ENCODE data around the gene GNRH2.
"Not testable (repeated sequence)": the region's sequence is repeated elsewhere in the genome, so short reads cannot be mapped to it uniquely, and the experiment has no call there.

The GNRH2 gene

GRCh38 chr20:3043322-3043721 is at the start of gene GNRH2:
Gene GNRH2, plus strand, starts transcription at chr20:3043622. Its CDS starts 793 bp downstream, at chr20:3044415.
- in situ Hi-C loops (cut with MboI; ENCODE audit: low pct_unique_long_range_greater_than_20kb, low sequenced_read_pairs), result no loop called here
- DNase-seq, result no peak

- in situ Hi-C loops (cut with MboI; ENCODE audit: low pct_unique_long_range_greater_than_20kb, low sequenced_read_pairs), result no loop called here
- DNase-seq, result no peak
Measured at GRCh38 chr20:2995796-2996195, 47.6 kb upstream of the GNRH2 start.

GRCh38 chr20:2998728-2999127 is 44.7 kb upstream of the GNRH2 start:
- in situ Hi-C loops (cut with MboI; ENCODE audit: low pct_unique_long_range_greater_than_20kb, low sequenced_read_pairs), result no loop called here

GRCh38 chr20:3000852-3001523 is 42.4 kb upstream of the GNRH2 start:
- in situ Hi-C loops (cut with MboI; ENCODE audit: low pct_unique_long_range_greater_than_20kb, low sequenced_read_pairs), result no loop called here
- peak; percentile 77 for DNase-seq

More at GRCh38 chr20:2998728-2999127, 44.7 kb upstream of the GNRH2 start:
- no peak for DNase-seq

GRCh38 chr20:3003416-3003815 is 40.0 kb upstream of the GNRH2 start:
- in situ Hi-C loops (cut with MboI; ENCODE audit: low pct_unique_long_range_greater_than_20kb, low sequenced_read_pairs), result no loop called here
- no peak for DNase-seq

GRCh38 chr20:3010985-3011723 is 32.3 kb upstream of the GNRH2 start:
- in situ Hi-C loops (cut with MboI; ENCODE audit: low pct_unique_long_range_greater_than_20kb, low sequenced_read_pairs), result no loop called here
- DNase-seq, result no peak

- no peak for DNase-seq
- in situ Hi-C loops (cut with MboI; ENCODE audit: low pct_unique_long_range_greater_than_20kb, low sequenced_read_pairs), result no loop called here
Measured at GRCh38 chr20:3011752-3012151, 31.7 kb upstream of the GNRH2 start.

GRCh38 chr20:3013771-3014170 is 29.7 kb upstream of the GNRH2 start:
- in situ Hi-C loops (cut with MboI; ENCODE audit: low pct_unique_long_range_greater_than_20kb, low sequenced_read_pairs), result no loop called here

GRCh38 chr20:3014179-3014578 is 29.2 kb upstream of the GNRH2 start:
- no peak for DNase-seq
- in situ Hi-C loops (cut with MboI; ENCODE audit: low pct_unique_long_range_greater_than_20kb, low sequenced_read_pairs), result no loop called here

More at GRCh38 chr20:3013771-3014170, 29.7 kb upstream of the GNRH2 start:
- no peak for DNase-seq

GRCh38 chr20:3014662-3015061 is 28.8 kb upstream of the GNRH2 start:
- DNase-seq, result no peak
- in situ Hi-C loops (cut with MboI; ENCODE audit: low pct_unique_long_range_greater_than_20kb, low sequenced_read_pairs), result no loop called here

- in situ Hi-C loops (cut with MboI; ENCODE audit: low pct_unique_long_range_greater_than_20kb, low sequenced_read_pairs); DNase-seq: not testable (repeated sequence)
Measured at GRCh38 chr20:3015302-3015701, 28.1 kb upstream of the GNRH2 start.

GRCh38 chr20:3021327-3021726 is 22.1 kb upstream of the GNRH2 start:
- in situ Hi-C loops (cut with MboI; ENCODE audit: low pct_unique_long_range_greater_than_20kb, low sequenced_read_pairs), result no loop called here

GRCh38 chr20:3021777-3022176 is 21.6 kb upstream of the GNRH2 start:
- DNase-seq, result no peak

More at GRCh38 chr20:3021327-3021726, 22.1 kb upstream of the GNRH2 start:
- DNase-seq, result no peak

GRCh38 chr20:3022559-3023490 is 20.6 kb upstream of the GNRH2 start:
- in situ Hi-C loops (cut with MboI; ENCODE audit: low pct_unique_long_range_greater_than_20kb, low sequenced_read_pairs); DNase-seq: not testable (repeated sequence)

More at GRCh38 chr20:3021777-3022176, 21.6 kb upstream of the GNRH2 start:
- in situ Hi-C loops (cut with MboI; ENCODE audit: low pct_unique_long_range_greater_than_20kb, low sequenced_read_pairs), result no loop called here

- in situ Hi-C loops (cut with MboI; ENCODE audit: low pct_unique_long_range_greater_than_20kb, low sequenced_read_pairs), result no loop called here
- no peak for DNase-seq
Measured at GRCh38 chr20:3027987-3028386, 15.4 kb upstream of the GNRH2 start.

- DNase-seq, result no peak
- in situ Hi-C loops (cut with MboI; ENCODE audit: low pct_unique_long_range_greater_than_20kb, low sequenced_read_pairs), result no loop called here
Measured at GRCh38 chr20:3031524-3032147, 11.8 kb upstream of the GNRH2 start.

GRCh38 chr20:3032624-3033023 is 10.8 kb upstream of the GNRH2 start:
- no peak for DNase-seq
- in situ Hi-C loops (cut with MboI; ENCODE audit: low pct_unique_long_range_greater_than_20kb, low sequenced_read_pairs), result no loop called here

GRCh38 chr20:3037654-3038053 is 5.8 kb upstream of the GNRH2 start:
- DNase-seq, result no peak
- in situ Hi-C loops (cut with MboI; ENCODE audit: low pct_unique_long_range_greater_than_20kb, low sequenced_read_pairs), result no loop called here

- in situ Hi-C loops (cut with MboI; ENCODE audit: low pct_unique_long_range_greater_than_20kb, low sequenced_read_pairs), result no loop called here
- no peak for DNase-seq
Measured at GRCh38 chr20:3038454-3038853, 5.0 kb upstream of the GNRH2 start.
